Central memory CD4-positive, alpha-beta T cell (primary cell): ENCODE data around the gene NBPF4.
"Not testable (repeated sequence)": the region's sequence is repeated elsewhere in the genome, so short reads cannot be mapped to it uniquely, and the experiment has no call there.

Source experiments
- DNase-seq: peaks from one replicate; pipeline ENCODE4 v3.0.0; 2022
- total RNA-seq, 3 experiments: gene quantifications; one replicate each; lab custom pipeline; 2026; lab: John Stamatoyannopoulos, UW

Gene NBPF4, protein sequence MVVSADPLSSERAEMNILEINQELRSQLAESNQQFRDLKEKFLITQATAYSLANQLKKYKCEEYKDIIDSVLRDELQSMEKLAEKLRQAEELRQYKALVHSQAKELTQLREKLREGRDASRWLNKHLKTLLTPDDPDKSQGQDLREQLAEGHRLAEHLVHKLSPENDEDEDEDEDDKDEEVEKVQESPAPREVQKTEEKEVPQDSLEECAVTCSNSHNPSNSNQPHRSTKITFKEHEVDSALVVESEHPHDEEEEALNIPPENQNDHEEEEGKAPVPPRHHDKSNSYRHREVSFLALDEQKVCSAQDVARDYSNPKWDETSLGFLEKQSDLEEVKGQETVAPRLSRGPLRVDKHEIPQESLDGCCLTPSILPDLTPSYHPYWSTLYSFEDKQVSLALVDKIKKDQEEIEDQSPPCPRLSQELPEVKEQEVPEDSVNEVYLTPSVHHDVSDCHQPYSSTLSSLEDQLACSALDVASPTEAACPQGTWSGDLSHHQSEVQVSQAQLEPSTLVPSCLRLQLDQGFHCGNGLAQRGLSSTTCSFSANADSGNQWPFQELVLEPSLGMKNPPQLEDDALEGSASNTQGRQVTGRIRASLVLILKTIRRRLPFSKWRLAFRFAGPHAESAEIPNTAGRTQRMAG
- 0 to 0.19 (median 0.07) reads per million in 3 experiments for total RNA-seq

DNA sequence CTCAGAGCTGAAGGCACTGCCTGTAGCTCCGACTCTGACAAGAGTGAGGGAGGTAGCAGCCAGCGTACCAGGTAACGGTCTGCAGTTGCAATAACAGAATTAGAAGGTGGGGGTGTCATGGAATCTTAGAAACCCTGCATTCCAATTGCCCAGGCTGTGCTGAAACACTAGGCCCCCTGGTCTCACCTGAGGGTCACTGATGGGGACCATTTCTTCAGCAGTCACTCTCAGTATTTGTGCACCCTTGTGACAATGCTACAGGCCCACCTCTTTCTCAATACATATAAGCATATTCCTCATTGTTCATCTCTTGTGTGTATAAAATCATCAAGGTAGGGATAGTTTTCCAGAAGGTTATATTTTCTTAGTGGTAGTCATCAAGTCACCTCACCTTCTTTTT lies at the start of gene NBPF4:
NBPF4 (minus strand) TSS at position 101 of the 400 bp plus-strand sequence. CDS start 315 bp downstream, outside the sequence.
- not testable (repeated sequence) for DNase-seq

DNA sequence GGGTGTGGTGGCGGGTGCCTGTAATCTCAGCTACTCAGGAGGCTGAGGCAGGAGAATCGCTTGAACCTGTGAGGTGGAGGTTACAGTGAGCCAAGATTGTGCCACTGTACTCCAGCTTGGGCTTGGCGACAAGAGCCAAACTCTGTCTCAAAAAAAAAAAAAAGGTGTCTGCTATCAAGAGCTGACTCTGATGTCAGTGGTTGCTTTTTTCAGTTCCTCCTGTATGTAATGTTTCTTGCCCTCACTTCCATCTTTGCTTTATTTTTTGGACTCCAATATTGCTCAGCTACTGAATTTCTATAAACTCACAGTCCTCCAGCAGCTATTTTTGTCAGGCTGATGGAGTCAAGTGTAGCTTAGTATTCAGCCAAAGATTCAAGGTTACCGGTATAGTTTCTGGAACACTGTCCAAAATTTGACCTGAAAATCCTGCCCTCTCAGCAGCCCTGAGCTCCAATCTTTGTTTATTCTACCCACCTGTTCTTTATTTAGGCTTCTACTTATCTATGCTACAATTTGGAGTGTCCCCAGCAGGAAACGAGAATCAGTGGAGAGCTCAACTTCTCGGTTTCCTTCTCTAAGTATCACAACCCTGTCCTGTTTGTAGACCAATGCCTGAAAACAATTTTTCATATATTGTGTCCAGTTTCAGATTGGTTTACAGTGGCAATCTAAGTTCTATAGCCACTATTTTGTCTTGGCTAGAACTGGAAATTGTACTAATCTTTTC lies 38.8 kb upstream of the NBPF4 start:
- DNase-seq: not testable (repeated sequence)

DNA sequence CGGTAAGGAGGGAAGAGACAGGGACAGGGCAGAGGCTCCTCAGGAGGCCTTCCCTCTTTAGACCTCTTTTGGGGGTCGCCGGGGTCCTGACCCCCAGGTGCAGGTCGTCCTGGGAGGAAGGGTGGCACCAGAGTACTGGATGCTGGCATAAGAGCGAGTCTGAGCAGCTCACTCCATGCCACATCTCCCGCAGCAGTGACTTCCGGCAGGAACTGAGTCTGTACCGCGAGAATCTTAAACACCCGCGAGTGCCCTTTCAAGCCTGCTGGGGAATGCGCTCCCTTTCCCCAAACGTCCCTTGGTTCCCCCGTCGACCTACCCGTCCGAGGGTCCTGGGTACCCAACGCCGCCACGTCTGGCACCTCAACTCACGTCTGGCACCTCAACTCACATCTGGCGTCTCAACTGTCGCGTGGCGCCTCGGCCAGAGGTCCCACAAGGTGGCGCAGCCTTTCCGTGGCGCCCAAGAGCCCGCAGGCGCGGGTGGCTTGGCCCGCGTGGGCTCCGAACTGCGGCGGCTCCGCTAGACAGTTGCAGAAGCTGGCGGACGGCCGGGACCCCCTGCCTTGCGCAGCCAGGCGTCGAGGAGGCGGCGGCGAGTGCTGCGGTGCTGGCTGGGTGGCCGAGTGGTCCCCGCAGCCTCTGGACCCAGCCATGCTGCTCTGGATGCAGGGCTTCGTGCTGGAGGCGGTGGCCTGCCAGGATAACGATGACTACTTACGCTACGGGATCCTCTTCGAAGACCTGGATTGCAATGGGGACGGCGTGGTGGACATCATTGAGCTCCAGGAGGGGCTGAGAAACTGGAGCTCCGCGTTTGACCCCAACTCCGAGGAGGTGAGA lies 28.8 kb upstream of the NBPF4 start:
- not testable (repeated sequence) for DNase-seq

DNA sequence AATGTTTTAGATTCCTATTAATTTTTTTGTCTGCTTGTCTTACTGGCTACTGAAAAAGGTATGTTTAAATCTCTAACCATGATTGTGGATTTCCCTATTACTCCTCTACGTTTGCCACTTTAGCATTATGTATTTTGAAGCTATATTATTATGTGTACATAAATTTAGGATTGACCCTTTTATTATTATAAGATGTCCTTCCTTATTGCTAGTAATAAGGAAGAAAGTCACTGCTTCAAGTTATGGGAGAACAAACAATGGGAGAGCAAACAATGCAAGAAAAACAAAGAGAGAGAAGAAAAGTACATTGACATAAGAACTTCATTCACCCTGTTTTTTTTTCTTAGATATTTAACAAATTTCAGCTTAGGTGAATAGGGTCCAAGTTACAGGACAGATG lies 23.2 kb upstream of the NBPF4 start:
- DNase-seq: not testable (repeated sequence)

DNA sequence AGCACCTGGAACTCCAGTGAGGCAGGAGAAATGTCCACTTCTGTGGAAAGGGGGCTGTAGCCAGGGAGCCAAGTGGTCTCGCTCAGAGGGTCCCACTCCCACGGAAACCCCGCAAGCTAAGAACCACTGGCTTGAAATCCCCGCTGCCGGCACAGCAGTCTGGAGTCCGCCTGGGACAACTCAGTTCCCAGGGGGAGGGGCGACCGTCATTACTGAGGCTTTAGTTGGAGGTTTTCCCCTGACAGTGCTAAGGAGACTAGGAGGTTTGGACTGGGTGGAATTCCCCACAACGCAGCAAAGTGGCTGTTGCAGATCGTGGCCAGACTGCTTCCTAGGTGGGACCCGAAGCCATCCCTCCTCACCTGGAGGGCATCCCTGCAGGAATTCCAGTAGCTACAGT lies 18.1 kb upstream of the NBPF4 start:
- not testable (repeated sequence) for DNase-seq

DNA sequence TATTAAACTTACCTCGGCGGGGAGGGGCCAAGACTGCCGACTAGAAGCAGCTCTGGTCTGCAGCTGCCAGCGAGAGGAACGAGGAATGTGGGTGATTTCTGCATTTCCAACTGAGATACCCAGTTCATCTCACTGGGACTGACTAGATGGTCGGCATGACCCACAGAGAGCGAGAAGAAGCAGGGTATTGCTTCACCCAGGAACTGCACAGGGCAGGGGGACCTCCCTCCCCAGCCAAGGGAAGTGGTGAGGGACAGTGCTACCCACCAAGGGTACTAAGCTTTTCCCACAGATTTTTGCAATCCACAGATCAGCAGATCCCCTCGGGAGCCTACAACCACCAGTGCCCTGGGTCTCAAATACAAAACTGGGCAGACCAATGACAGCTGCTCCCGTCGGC lies 17.6 kb upstream of the NBPF4 start:
- DNase-seq: not testable (repeated sequence)

DNA sequence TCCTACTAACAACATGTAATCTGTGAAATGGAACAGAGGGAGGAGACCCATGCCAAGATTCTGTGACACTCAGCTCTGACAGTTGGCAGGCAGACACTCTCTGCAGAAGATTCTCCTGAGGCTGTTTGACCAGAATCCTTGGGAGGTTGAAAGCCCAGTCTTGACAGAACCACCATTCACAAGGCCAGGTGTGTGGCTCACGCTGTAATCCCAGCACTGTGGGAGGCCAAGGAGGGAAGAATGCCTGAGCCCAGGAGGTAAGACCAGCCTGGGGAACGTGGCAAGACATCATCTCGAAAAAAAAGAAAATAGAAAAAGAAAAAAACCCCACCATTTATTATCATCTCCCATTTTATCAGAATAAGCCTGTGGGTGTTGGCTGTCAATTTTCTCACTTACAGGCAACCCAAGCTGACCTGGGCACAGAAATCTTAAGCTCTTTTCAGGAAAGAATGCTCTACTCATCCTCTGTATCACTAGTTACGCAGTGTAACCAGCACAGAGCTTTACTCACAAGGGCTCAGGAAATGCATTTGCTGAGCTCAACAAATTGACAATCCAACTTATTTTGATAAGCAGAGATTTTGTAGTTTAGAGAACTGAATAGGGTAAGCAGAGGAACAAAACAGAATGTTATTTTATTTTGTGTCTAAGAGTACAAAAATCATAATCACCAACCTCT lies 16.8 kb upstream of the NBPF4 start:
- DNase-seq: not testable (repeated sequence)

DNA sequence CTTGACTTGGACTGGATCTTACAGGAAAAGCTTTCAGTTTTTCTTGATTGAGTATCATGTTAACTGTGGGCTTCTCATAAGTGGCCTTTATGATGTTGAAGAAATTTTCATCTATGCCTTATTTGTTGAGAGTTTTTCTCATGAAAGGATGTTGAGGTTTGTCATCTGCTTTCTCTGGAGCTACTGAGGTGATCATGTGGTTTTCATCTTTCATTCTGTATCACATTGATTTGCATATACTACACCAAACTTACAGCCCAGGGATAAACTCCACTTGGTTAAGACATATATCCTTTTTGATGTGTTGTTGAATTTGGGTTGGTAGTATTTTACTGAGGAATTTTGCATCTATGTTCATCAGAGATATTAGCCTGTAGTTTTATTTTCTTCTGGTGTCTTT lies 11.6 kb upstream of the NBPF4 start:
- DNase-seq: not testable (repeated sequence)

DNA sequence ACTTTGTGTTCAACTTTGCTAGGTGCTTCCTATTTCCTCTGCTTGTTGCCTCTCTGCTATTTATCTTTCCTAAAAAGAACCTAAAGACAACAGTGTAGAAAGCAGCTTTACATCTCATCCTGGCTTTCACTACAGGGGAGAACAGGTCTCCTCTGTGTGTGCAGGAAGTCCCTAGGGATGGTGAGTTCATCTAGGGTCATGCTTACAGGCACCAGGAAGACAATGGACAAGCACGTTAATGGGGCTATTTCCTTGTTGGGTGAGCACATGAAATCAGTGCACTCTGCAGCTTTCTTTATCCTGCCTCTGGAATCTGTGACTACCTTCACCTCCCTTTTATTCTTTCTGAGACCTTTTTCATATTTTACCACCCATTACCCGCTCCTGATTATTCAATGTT lies 4.5 kb downstream of the NBPF4 start:
- not testable (repeated sequence) for DNase-seq

DNA sequence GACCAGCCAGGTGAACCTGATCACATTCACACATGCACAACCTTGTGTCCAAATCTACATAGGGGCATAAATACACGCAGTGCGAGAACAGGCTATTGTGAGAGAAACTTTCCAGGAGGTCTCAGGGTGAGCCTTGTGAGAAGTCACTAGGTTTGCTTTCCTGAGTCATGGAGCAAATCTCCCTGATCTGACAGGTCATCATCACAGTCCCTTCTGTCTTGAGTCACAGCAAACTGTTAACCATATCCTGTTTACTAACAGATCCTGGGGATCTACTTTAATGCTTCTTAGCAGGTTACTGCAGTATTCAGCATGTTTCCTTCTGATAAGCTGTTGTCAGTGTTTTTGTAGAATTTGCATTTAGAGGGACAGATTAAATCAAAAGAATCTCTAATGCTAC lies 8.6 kb downstream of the NBPF4 start:
- not testable (repeated sequence) for DNase-seq

DNA sequence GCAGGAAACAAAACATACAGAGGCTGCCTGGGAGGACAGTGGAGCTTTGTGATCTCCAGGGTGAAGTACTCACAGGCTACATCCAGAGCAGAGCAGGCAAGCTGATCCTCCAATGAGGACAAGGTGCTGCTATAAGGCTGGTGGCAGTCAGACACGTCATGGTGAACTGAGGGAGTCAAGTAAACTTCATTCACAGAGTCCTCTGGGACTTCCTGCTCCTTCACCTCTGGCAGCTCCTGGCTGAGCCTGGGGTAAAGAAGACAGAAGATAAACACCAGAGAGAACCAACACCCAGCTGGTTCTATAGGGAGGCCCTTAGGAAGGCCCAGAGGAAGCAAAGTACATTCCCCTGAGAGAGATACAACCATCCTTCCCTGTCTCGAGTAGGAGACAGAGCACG lies 11.7 kb downstream of the NBPF4 start:
- DNase-seq: not testable (repeated sequence)

DNA sequence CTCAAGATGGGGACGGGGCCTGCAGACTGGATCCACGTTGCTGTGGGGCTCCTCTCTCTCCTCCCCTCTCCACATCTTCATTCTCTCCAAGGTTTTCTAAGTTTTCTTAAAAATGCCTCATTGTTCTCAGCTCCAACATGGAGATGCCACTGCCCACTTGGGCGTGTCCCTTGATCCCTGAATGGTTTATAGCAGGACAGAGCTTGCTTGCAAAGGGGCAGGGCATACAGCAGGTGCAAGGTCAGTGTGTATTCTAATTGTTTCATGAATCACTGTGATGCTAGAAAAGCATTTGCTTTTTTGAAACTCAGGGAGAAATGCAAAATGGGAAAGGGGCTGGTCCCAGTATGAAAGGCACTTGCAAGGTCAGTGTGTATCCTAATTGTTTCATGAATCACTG lies 13.9 kb downstream of the NBPF4 start:
- not testable (repeated sequence) for DNase-seq

DNA sequence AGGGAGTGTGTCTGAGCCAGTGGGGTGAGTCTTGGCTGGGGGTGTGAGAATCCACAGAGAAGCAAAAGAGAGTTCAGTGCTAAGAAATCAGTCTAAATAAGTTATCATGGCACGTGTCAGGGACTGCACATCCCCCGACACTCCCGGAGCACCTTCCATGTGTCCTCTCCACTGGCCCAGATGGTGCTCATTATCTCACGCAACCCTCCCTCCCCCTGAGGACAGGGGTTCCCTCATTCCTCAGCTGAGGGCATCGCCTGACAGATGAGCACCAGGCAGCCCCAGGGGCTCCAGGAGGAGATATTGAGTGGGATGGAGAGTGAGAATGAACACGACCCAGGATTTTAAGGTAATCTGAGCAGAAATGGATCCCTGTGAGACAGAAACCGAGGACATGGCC lies 16.1 kb downstream of the NBPF4 start:
- not testable (repeated sequence) for DNase-seq

DNA sequence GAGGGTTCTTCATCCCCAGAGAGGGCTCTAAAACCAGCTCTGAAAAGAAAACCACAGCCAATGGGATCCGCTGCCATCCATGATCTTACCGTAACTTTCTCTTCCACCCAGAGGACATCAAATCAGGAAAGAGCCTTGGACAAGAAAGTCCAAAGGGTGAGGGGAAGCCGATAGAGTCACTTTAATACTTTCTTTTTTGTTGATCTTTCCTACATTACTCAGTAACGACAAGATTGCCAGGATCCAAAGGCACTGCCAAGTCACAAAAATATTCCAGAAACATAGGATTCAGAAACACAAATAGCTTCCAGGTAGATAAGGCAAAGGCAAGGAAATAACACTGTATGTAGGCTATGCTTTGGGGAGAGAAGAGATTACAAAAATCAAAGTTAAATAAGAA lies 17.0 kb downstream of the NBPF4 start:
- DNase-seq: not testable (repeated sequence)

DNA sequence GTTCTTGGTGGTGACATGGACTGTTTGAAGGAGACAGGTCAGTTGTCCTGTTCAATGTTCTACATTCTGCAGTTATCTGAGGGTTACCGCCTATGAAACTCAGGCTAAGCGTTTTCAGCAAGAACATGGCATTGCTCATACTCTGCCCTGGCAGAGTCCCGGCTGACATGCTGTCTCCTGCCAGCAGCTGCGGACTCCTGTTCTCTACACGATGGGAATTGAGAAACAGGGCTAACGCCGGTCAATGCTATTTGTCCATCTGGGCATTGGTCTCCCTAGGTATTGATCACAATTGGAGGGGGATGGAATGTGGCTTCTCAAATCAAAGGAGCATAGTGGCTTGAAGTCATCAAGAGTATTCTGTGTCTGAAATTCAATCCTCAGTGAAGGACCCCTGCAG lies 20.6 kb downstream of the NBPF4 start:
- not testable (repeated sequence) for DNase-seq

DNA sequence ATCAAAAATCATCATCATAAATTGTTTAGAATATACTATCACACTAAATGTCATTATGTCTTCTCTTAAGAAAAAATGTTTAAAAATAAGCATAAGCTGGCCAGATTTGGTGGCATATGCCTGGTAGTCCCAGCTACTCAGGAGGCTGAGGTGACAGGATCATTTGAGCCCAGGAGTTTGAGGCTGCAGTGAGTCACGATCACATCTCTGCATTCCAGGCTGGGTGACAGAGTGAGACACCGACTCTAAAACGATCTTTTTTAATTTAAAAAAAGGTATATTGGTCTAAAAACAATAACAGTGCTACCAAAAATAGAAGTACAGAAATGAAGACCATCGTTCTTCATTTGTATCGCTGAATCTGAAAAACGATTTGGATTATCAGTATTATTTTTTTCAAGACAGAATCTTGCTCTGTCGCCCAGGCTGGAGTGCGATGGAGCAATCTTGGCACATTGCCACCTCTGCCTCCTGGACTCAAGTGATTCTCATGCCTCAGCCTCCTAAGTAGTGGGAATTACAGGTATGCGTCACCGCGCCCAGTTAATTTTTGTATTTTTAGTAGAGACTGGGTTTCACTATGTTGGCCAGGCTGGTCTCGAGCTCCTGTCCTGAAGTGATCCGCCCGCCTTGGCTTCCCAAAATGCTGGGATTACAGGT lies 26.2 kb downstream of the NBPF4 start:
- not testable (repeated sequence) for DNase-seq

DNA sequence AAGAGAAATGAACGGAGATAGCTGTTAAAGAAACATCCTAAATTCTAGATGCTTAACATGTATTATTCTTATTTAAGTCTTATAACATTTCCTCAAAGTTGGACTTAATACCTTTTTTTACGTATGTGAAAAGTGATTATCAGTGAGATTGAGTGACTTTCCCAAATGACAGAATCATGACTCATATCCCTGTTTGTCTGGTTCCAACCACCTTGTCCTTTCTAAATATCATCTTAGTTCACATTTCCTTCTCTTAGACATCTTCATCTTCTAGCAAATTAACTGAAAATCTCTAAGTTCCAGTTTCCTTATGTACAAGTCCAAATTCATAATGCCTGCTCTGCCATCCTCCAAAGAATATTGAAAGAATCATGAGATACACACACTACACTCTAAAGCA lies 26.9 kb downstream of the NBPF4 start:
- not testable (repeated sequence) for DNase-seq

DNA sequence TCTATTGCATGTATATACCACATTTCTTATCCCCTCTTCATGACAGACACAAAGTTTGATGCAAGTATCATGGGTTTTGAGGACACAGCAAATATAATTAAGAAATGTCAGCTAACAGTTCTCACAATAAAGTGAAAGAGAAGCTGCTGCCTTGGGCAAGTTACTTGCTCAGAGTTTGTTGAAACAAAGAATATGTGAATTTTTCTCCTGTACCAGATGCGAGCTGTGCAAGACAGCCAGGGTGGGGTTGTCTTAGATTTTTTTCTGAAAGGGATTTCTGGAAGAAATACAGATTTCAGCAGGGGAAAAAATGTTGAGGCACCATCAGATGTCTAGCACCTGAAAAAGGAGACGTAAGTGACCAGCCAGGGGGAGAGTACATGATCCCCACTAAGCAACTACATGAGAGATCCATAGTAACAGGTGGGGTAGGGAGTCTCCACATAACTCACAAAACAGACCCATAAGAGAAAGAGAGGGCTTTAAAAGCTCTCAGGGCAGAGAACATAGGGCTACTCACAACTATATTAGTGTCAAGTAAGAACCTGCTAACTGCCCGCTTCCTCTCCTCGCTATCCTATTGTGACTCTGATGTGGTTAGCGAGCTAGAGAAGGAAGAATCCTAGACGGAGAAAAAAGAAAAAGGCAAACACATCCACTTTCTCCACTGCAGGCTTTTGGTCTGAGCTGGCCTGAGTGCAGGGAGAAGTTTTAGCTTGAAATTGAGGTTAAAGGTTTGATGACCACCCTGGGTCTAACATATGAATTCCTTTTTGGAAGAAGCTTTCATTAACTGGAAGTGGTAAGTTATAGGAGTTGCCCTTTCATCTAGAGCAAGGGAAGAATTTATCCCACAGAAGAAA lies 27.6 kb downstream of the NBPF4 start:
- DNase-seq: not testable (repeated sequence)

DNA sequence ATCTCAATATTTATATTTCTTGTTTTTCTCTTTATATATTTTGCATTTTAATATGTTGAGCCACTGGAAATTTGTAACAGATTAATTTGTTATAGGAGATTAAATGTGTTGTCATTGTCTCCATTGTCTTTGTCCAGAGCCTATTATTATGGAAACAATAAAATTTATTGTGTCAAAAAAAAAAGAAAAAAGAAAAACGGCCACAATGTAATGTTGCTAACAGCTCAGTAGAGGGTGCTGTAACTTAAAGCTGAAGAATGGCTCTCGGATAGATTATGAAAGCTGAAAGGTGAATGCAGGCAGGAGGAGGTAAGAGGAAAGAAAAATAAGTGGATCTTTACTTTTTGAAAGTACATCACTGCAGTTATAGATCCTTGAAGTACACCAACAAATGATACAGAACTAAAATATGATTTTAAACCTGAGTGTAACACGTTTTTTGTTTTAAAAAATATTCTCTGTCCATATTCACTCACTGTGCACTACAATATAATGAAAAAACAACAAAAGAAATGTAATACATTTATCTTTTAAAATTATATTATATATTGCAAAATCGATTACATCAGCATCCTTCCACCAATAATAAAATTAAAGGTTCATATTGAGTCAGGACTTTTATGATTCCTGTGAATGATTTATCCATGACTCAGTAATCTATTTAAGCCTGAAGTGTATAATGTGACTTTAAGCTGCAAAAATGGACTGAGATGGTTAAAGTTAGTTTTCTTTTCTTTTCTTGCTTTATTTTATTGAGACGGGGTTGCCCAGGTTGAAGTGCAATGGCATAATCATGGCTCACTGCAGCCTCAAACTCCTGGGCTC lies 29.0 kb downstream of the NBPF4 start:
- DNase-seq: peak; percentile 19
